ENCODE data around the gene OPA3. TPM values are rescaled to one million over a fixed set of nuclear protein-coding genes. Genes with fewer than 3 reads are reported as not detected.
"Not testable (repeated sequence)": the region's sequence is repeated elsewhere in the genome, so short reads cannot be mapped to it uniquely, and the experiment has no call there.

Gene OPA3
- total RNA-seq, result 1.6 TPM

DNA sequence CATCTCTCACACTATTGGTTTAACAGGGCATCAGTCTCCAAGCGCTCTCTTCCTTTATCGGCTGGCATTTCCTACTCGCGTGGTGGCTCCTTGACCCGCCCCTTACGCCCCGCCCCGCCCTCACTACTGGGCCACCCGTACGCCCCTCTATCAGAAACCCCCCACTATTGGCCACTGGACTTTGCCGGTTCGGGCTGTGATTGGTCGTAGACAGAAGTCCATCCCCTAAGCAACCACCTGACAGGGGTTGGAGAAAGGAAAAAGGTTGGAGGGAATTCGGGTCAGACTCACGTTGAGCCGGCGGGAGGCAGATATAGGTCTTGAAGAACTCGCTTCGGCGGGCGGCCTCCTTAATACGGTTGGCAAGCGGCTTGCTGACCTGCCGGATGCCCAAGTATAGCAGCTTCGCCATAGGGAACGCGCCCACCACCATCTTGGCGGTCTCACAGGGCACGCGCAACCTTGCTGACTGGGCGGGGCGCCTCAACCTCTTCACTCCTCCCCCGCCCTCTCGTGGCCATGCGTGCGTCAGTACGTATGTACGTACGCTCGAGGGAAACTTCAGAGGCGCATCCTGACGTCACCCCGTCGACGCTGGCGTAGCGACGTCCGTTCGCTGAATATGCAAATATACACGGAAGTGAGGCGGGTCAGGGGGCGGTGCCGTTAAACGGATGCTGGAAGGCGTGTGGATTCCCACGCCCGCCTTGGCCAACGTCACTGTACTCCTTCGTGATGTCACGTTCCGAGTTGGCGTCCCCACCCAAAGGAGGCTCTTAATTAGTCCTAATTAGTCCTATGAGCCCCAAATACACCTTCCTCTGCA, at the start of gene OPA3:
TSS of gene OPA3 (minus strand) at position 471 of the 826 bp plus-strand sequence. CDS start at position 433, 38 bp downstream.
- FAIRE-seq, result peak; percentile 98

DNA sequence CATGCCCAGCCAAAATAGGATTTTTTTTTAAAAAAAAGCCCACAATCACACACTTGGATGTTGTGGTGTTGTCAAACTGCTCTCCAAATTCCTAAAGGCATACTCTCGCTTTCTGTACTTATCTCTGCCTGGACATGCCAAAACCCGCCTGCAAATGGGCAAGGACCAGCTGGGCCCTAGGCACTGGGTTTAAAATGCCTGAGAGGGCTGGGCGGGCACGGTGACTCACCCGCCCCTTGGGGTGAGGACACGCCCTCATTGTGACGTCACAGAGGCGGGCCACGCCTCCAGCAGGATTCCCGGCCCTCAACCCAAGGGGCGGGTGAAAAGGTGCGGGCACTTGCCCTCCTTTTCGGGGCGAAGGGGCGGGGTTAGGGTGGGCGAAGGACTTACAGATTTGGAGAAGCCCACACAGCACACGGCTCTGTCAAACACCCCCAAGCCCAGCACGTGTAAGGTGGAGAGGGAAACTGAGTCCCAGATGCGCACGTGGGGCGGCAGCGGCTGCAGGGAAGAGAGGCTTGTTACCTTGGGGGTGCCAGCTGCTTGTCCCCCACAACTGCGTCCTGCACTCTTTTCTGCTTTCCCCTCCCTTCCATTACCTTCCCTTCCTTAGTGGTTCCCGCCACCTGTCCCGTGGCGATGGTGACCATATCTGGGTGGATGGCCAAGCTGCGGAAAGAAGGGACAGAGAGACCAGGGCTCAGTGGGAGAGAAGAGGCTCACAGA, 48.0 kb upstream of the OPA3 start:
- DNase-seq (ENCODE audit: low spot score in 2 of 2) (peak; percentile 76 to 90), FAIRE-seq (no peak)

More for the DNA sequence above, at the start of gene OPA3:
- peak; percentile 96 to 97 for DNase-seq (ENCODE audit: low spot score in 2 of 2)

DNA sequence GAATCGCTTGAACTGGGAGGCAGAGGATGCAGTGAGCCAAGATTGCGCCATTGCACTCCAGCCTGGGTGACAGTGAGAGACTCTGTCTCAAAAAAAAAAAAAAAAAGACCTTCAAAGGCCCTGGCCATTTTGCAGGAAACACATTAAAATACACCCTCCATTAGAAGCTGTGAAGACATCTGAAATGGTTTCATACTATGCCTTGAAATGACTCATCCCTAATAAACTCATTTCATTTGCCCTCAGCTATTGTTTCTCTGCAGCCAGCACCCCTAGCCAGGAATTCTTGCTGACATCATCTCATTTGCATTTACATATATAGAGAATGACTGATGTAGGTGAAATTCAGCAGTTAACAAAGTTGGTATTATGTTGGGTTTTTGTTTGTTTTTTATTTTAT, 45.9 kb upstream of the OPA3 start:
- FAIRE-seq (no peak), DNase-seq (ENCODE audit: low spot score in 2 of 2) (no peak)

DNA sequence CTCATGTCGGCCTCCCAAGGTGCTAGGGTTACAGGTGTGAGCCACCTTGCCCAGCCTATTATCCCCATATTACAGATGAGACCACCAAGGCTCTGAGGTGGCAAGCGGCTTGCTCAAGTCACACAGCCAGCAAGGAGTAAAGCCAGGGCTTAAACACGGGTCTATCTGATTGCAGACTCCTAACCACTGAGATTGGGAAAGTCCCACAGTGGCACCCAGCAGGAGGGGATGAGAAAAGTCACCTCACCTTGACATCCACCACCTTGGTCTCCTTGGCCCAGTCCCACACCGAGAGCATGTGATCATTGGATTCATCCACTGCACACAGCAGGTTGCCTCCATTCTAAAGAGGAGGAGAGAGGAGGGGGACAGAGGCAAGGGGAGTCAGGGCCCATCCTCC, 45.1 kb upstream of the OPA3 start:
- FAIRE-seq (no peak), DNase-seq (ENCODE audit: low spot score in 2 of 2) (no peak)

DNA sequence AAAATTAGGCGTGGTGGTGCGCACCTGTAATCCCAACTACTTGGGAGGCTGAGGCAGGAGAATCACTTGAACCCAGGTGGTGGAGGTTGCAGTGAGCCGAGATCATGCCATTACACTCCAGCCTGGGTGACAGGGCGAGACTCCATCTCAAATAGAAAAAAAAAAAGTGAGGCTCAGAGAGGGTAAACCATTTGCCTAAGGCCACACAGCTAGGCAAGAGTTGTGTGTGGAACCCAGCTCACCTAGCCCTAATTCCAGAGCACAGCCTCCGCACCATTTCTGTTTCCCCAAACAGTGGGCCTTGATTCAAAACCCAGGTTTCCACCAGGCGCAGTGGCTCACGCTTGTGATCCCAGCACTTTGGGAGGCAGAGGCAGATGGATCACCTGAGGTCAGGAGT, 43.6 kb upstream of the OPA3 start:
- FAIRE-seq, result not testable (repeated sequence)

DNA sequence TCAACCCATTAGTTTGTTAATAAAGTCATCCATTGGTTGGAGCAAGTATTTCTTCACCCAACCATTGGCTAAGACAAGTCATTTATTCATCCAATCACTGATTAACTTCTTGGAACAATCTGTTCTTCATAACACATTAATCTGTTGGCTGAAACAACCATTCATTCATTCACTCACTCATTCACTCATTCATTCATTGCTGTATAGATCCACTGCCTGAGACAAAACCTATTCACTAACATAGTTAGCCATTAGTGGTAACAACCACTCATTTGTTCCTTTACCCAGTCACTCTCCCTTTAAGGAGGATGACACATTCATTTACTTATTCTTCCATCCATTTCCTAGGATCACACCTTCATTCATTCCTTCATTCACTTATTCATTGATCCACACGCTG, 39.4 kb upstream of the OPA3 start:
- DNase-seq (ENCODE audit: low spot score in 2 of 2), result peak in 1 of 2 donors; percentile 3
- no peak for FAIRE-seq

More for the DNA sequence above, 43.6 kb upstream of the OPA3 start:
- DNase-seq (ENCODE audit: low spot score in 2 of 2), result not testable (repeated sequence)

DNA sequence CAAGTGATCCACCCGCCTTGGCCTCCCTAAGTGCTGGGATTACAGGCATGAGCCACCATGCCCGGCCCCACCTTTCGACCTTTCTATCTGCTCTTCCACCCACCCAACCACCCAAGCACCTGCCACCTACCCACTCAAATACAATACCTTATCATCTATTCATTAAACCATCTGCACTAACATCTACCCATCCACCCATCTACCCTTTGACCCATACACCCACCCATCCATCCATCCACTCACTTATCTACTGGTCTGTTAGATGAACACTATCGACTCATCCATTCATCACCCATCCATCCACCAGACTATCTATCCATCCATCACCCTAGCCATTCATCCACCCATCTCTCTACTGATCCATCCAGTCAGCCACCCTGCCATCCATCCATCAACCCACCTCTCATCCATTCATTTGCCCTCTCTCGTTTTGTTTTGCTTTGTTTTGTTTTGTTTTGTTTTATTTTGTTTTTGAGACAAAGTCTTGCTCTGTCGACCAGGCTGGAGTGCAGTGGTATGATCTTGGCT, 37.4 kb upstream of the OPA3 start:
- FAIRE-seq (no peak), DNase-seq (ENCODE audit: low spot score in 2 of 2) (peak in 1 of 2 donors; percentile 3)

DNA sequence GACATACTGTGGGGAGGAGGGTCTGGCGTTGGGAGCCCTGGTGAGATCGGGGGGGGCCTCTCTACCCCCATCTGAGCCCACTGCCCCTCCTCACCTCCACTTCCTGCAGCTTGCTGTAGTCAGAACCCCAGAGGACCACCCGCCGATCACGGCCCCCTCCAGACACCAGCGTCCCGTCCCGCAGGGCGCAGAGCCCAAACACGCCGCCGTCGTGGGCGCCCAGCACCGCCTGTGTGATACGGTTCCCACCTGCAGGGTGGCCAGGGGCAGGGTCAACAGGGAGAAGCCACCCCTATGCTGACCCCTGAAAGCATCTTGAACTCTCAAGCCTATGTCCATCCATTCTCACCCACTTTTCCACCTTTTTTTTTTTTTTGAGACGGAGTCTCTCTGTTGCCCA, 36.8 kb upstream of the OPA3 start:
- DNase-seq (ENCODE audit: low spot score in 2 of 2) (peak in 1 of 2 donors; percentile 15), FAIRE-seq (no peak)

DNA sequence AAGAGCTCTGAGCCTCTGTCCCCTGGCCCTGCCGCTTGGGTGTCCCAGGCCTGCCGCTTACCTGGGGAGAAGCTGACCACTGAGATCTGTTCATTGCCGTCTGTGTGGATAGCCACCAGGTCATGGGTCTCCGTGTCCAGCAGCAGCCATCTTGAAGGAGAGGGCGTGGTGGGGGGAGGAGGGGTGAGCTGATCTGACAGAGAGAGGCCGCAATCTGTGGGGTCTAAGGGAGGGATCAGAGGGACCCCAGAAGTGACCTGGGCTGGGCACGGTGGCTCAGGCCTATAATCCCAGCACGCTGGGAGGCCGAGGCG, 32.1 kb upstream of the OPA3 start:
- no peak for DNase-seq (ENCODE audit: low spot score in 2 of 2)
- FAIRE-seq, result no peak

DNA sequence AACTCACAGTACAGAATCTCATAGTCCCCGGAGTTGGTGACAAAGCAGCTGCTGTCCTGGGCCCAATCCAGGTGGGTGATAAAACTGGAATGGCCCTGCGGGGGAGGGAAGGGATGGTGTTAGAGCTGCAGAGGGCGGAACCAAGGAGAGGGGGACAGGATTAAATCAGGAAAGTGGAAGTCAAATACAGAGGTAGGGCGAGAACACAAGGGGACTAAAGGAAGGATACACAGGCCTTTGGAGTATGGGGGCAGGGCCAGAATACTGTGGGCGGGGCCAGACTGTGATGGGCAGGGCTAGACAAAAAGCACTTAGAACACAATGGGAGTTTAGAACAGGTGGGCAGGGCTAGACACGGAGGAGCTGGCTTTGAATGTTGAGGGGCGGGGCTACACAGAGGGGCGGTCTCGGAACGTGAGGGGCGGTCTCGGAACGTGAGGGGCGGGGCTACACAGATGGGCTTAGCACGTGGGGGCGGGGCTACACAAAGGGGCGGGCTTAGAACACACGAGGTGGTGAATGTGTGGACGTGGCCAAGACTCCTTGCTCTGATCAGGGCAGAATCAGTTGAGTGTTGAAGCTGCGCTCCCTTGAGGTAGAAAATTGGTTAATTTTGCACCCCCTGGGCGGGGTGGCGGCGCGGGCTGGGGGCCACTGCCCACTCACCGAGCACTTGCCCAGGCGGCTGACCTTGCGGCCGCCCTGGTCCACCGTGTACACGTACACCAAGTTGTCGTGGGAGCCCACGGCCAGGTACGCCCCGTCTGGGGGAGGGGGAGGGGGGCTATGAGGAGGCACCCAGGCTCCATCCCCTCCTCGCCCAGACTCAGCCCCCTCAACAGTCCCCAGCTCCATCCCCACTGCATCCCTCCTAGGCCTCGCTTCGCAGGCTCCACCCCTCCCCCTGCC, 31.4 kb upstream of the OPA3 start:
- DNase-seq (ENCODE audit: low spot score in 2 of 2) (peak in 1 of 2 donors; percentile 73), FAIRE-seq (no peak)

DNA sequence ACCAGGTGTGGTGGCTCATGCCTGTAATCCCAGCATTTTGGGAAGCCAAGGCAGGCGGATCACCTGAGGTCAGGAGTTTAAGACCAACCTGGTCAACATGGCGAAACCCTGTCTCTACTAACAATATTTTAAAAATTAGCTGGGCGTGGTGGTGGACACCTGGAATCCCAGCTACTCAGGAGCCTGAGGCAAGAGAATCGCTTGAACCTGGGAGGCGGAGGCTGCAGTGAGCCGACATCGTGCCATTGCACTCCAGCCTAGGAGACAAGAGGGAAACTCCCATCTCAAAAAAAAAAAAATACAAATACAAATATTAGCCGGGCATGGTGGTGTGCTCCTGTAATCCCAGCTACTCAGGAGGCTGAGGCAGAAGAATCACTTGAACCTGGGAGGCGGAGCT, 30.5 kb upstream of the OPA3 start:
- not testable (repeated sequence) for FAIRE-seq; DNase-seq (ENCODE audit: low spot score in 2 of 2)

DNA sequence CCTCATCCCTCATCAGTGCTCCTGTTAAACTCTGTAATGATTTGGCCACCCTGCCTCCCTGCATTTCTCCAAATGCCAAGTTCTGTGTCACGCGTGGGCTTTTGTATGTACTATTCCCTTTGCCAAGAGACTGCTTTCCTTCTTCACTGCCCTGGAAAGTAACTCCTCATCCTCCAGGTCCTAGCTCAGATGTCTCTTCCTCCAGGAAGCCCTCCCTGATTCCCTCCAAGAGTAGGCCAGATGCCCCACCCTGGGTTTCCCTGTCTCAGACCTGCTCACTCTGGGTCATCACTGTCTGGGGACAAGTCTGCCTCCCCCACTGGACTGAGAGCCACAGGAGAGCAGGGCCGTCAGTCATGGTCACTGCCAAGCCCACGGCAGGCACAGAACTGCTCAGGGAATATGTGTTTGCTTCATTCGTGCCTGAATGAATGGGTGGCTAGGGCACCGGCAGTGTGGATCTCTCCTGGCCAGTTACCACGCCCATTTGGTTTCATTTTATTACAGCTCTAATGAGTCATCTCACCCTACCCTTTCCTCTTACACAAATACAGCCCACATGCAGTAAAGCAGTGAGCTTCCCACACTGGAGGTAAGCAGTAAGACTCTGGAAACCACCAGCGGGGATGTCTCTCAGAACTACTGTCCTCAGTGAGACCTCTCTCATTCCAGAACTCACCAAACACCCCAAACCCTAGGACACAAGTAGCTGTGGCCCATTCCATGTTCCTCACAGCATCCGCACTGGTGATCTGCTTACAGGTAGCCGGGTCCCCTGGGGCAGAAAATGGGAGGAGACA, 29.5 kb upstream of the OPA3 start:
- DNase-seq (ENCODE audit: low spot score in 2 of 2) (no peak), FAIRE-seq (no peak)

DNA sequence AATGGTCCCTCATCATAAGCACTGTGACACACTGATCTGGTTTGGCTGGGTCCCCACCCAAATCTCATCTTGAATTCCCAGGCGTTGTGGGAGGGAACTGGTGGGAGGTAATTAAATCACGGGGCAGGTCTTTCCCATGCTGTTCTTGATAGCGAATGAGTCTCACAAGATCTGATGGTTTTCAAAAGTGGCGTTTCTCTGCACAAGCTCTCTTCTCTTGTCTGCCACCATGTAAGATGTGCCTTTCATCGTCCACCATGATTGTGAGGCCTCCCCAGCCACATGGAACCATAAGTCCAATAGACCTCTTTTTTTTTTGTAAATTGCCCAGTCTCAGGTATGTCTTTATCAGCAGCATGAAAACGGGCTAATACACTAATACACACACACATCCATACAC, 24.3 kb upstream of the OPA3 start:
- FAIRE-seq, result no peak

DNA sequence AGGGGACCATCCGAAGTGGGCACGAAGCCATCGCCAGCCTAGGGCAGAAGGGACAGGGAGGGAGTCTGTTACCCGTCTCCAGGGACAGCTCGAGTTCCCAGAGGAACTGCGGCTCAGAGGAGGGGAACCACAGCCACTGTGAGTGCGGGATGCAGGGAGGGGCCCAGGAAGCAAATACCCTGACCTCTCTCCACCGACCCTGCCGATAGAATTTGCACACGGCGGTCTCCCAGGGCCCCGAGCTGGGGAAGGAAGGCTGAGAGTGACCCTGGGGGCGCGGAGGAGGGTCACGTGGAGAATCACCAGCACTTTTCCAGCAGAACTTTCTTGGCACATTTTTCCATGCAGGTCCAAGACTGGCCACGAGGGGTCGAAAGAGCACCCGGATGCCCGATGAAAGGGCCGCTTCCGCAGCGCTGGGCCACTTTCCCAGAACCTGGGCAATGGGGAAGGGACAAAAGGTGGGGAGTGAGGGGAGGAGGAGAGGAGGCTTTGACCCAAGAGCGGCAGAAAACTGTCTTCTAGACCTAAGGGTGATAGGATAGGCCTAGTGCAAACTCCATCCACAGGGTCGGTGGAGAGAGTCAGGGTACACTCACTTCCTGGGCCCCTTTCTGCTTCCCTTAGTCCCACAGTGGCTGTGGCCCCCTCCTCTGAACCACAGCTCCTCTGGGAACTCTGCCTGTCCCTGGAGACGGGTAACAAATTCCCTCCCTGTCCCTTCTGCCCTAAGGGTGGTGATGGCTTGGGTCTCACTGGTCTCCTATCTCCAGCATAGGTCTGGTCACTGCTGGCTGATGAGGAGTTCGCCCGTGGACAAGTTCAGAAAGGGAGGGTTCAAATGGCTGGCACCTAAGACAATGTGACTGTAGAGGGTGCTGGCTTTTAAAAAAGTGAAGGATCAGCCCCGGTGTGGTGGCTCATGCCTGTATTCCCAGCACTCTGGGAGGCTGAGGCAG, 22.7 kb upstream of the OPA3 start:
- DNase-seq (ENCODE audit: low spot score in 2 of 2) (peak; percentile 66 to 78), FAIRE-seq (no peak)

More for the DNA sequence above, 24.3 kb upstream of the OPA3 start:
- DNase-seq (ENCODE audit: low spot score in 2 of 2), result no peak

DNA sequence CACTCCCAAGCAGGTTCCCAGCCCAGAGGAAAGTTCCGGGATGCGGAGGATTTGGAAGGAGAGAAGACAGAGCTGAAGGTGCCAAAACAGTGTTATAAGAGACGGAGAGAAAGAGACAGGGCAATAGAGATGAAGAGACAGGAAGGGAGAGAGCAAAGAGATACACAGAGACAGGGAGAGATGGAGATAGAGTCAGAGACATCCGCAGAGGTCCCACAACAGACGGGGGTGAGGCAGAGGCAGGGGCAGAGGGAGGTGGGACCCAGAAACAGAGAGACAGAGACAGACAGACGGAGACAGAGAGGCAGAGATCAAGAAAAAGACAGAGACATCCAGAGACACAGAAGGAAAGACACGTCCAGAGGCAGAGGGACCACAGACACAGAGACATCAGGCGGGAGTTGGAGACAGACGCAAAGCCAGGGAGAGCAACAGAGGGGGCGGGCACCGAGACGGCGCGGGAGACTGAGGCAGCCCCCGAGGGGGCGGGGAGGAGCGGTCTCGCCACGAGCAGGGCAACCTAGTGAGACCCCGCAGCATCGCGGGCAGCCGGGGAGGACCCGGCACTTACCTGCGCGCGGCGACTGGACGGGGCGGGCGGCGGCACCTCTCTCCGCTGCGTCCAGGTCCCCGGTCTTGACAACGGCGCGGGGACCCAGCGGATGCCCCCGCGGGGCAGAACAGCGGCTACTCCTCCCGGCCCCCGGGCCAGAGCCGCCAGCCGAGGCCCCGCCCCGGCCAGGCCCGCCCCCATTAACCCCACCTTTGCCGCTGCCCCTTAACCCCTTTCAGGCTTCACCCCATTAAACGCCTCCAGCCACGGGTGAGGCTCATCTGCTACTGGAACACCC, 17.1 kb upstream of the OPA3 start, which contains the start of gene GPR4:
TSS of gene GPR4 (minus strand) at position 689 of the 851 bp plus-strand sequence. CDS start 10,346 bp downstream, outside the sequence.
- DNase-seq (ENCODE audit: low spot score in 2 of 2) (peak in 1 of 2 donors; percentile 69), FAIRE-seq (no peak)

DNA sequence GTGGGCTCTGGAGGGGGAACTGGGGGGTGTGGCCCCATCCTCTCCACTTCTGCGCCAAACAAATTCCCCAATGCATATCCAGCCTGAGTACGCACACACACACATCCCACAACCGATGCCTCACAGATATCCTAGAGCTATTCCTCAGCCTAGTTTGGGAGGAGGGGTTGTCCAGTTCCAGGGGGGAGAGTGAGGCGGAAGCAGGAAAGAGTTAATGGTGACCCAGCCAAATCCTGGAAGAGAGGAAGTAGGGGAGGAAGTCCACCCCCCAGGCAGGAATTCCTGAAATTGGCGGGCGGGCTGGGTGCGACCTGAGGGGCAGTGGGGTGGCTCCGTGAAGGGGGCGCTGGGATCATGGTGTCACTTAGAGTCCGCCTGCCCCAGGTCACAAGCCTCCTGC, 16.5 kb upstream of the OPA3 start:
- FAIRE-seq, result no peak
- DNase-seq (ENCODE audit: low spot score in 2 of 2), result no peak

DNA sequence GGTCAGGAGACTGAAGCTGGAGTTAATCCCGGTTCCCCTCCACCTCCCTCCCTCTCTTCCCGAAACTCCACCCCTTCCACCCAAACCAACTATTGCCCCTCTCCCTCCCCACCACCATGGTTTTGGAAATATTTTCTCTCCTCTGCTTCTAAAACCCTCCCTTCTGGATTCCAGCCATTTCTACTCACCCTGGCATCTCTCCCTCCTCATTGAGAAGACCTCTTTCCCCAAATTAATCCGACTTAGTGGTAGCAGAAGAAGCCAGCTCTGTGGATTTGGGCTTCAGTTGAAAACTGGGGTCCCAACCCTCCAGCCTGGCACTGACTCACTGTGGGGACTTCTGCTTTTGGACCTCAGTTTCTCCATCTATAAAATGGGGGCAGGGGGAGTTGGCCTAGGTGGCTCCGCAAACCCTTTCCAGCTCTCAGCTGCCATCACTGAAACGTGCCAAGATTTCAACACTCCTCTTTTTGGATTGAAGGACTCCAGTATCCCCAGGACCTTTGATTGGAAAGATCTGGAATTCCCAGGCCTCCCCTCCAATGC, 15.8 kb upstream of the OPA3 start:
- no peak for FAIRE-seq
- no peak for DNase-seq (ENCODE audit: low spot score in 2 of 2)
